Measurements from ENCODE around the gene NUDT1.

Gene NUDT1

GRCh38 chr7:2244404-2244995 lies 2.5 kb downstream of the NUDT1 start:
- CTCF ChIA-PET: interaction anchor here (0.6 to 0.7 kb wide), 2 partner anchors 427 to 656 kb away, joined by 3 read pairs; no protein-coding TSS in a partner anchor

GRCh38 chr7:2245883-2246675 lies 4.1 kb downstream of the NUDT1 start:
- Histone ChIP-seq H3K4me1 (ENCODE audit: control insufficient read depth, insufficient read depth, low read length) (peaks cover 8% of the 10 kb centered on the region; the same call in 1 of the 2 replicates), H3K27ac (ENCODE audit: extremely low read depth, low read depth, low read length) (no peak overlapping the region), H3K4me3 (ENCODE audit: low read depth, low read length) (no peak overlapping the region), H3K9me3 (ENCODE audit: control insufficient read depth, insufficient read depth, low read depth, low read length) (no peaks in the 10 kb centered on the region), H3K36me3 (ENCODE audit: control insufficient read depth in 2 of 2, insufficient read depth in 1 of 2, low read length in 2 of 2) (peaks cover 0 to 4% of the 10 kb centered on the region in 2 experiments; a peak in 2 of 3 replicates)
- CTCF ChIA-PET: interaction anchor here (0.6 to 1.5 kb wide), 7 partner anchors 8 to 112 kb away, joined by 3 to 5 read pairs (median 3); no protein-coding TSS in a partner anchor
- POLR2A ChIA-PET: no interaction called here
- no peak for TF ChIP-seq PBX3 (CRISPR knock-in tag; IDR thresholded peaks at IDR 0.05)
- TF ChIP-seq ZFP69B (tag by site-specific recombination; IDR thresholded peaks at IDR 0.05): no peak
- no peak for TF ChIP-seq ZEB2 (tag by site-specific recombination; IDR thresholded peaks at IDR 0.05)
- no peak for TF ChIP-seq ZNF248 (tag by site-specific recombination; IDR thresholded peaks at IDR 0.05)
- no peak for TF ChIP-seq ZNF549 (tag by site-specific recombination; IDR thresholded peaks at IDR 0.05)
- no peak for TF ChIP-seq ZBTB8A (tag by site-specific recombination; IDR thresholded peaks at IDR 0.05)

More at GRCh38 chr7:2244404-2244995, 2.5 kb downstream of the NUDT1 start:
- POLR2A ChIA-PET: no interaction called here
- Histone ChIP-seq H3K9me3 (ENCODE audit: control insufficient read depth, insufficient read depth, low read depth, low read length) (no peaks in the 10 kb centered on the region), H3K4me3 (ENCODE audit: low read depth, low read length) (no peak overlapping the region), H3K4me1 (ENCODE audit: control insufficient read depth, insufficient read depth, low read length) (peaks cover 8% of the 10 kb centered on the region; the same call in 1 of the 2 replicates), H3K36me3 (ENCODE audit: control insufficient read depth in 2 of 2, insufficient read depth in 1 of 2, low read length in 2 of 2) (peaks cover 8 to 12% of the 10 kb centered on the region in 2 experiments; a peak in 2 of 3 replicates), H3K27ac (ENCODE audit: extremely low read depth, low read depth, low read length) (no peak overlapping the region)
- TF ChIP-seq ZNF155 (tag by site-specific recombination; IDR thresholded peaks at IDR 0.05): no peak
- no peak for TF ChIP-seq ZNF529 (tag by site-specific recombination; IDR thresholded peaks at IDR 0.05; ENCODE audit: insufficient replicate concordance)
- TF ChIP-seq ZNF148 (tag by site-specific recombination; IDR thresholded peaks at IDR 0.05; ENCODE audit: borderline replicate concordance): no peak
- no peak for TF ChIP-seq ZNF19 (tag by site-specific recombination; IDR thresholded peaks at IDR 0.05; ENCODE audit: low read depth)
- no peak for TF ChIP-seq ZNF24 (tag by site-specific recombination; IDR thresholded peaks at IDR 0.05)
- TF ChIP-seq KLF7 (tag by site-specific recombination; IDR thresholded peaks at IDR 0.05; ENCODE audit: borderline replicate concordance): no peak
- TF ChIP-seq ZNF677 (tag by site-specific recombination; IDR thresholded peaks at IDR 0.05): no peak
- TF ChIP-seq ZNF311 (tag by site-specific recombination; IDR thresholded peaks at IDR 0.05; ENCODE audit: borderline replicate concordance): no peak
- no peak for TF ChIP-seq ZBTB17 (tag by site-specific recombination; IDR thresholded peaks at IDR 0.05)
- no peak for TF ChIP-seq ZNF302 (tag by site-specific recombination; IDR thresholded peaks at IDR 0.05; ENCODE audit: low read depth)

Measured in HEK293 (cell line).